GM19239 (cell line): ENCODE results near the gene SIX6.
"Not testable (repeated sequence)": the region's sequence is repeated elsewhere in the genome, so short reads cannot be mapped to it uniquely, and the experiment has no call there.

Experiments used
- DNase-seq: peaks from one replicate; pipeline ENCODE4 v3.0.0; 2011; ENCODE audit warnings: low spot score; ENCODE audit not compliant: insufficient read length
- FAIRE-seq: peaks from 2 replicates; lab custom pipeline; 2011; peaks lifted over from hg19 to GRCh38; lab: Jason Lieb, UNC

The SIX6 gene

DNA sequence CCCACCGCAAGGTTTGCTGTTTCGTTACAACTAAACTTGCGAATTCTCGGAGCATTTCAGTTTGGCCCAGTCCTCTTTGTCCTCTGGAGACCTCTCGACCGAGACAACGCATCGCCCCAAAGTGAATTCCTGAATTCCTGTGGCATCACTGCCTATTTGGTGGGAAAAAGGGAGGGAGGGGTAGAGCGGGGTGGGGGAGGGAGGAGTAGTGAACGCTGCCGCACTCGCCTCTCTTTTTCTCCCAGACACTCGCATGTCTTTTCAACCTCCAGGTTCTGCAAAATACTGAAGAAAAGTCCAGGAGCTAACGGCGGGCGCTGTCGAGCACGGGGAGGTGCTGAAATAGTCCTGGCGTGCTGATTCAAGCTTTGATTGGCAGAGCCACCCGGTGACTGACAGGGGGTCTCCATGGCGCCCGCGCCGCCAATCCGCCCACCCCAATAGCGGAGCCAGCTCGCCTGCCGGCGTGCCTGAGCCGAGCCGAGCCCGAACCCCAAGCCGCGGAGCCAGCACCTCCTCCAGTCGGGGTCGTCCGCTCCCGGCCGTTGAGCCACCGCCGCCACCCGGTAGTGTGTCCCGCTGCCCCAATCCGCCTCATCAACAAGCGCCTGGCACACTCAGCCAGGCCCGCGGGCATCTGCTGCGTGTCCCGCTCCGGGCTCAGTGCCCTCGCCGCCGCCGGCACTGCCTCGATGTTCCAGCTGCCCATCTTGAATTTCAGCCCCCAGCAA lies at the start of gene SIX6:
TSS of gene SIX6 (plus strand) at position 440 of the 731 bp plus-strand sequence. CDS start at position 693, 253 bp downstream.
- FAIRE-seq (no peak), DNase-seq (no peak)

DNA sequence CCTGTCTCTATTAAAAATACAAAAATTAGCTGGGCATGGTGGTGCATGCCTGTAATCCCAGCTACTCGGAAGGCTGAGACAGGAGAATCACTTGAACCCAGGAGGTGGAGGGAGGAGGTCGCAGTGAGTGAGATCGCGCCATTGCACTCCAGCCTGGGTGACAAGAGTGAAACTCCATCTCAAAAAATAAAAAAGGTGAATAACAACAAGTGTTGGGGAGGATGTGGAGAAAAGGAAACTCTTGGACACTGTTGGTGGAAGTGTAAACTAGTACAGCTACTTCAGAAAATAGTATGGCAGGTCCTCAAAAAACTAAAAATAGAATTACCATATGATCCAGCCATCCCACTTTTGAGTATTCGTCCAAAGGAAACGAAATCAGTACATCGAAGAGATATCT lies 28.7 kb upstream of the SIX6 start:
- not testable (repeated sequence) for FAIRE-seq, DNase-seq

DNA sequence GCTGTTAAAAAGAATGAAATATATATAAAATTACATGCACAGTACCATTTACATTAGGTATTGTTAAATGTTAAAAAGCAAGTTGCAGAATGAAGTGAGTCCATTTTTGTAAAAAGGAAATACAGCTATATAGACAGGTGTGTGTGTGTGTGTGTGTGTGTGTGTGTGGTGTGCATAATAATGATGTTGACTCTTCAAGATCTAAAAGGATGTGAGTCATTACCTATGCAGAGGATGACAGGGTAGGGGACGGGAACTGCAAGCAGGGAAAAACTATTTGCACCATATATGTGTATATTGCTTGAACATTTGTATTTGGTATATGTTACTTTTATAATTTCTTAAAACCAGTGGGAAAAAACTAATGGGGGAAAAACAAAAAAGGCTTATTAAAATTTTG lies 26.2 kb upstream of the SIX6 start:
- FAIRE-seq (no peak), DNase-seq (no peak)

DNA sequence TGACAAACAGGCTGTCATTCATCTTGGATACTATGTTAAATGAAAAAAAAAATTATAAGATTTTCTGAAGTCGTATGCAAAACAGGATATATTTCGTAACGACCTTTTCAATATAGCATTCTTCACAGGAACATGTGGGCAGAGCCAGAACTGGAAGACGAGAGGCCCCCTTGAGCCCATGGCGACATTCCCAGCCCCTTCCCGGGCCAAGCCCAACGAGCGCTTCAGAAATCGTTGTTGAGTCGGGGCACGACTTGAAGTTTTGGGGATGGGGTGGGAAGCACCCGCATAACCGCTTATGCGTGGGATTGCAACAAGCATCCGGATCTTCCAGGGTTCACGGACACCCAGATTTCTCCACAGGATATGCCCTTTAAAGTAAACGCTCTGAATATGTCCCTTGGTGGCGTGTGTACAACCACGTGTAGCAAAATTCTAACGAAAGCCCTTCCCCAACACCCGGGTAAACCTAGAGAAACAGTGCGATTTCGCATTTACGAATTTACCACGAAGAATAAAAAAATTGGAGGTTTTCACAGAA lies 23.8 kb upstream of the SIX6 start:
- no peak for DNase-seq
- FAIRE-seq: no peak

DNA sequence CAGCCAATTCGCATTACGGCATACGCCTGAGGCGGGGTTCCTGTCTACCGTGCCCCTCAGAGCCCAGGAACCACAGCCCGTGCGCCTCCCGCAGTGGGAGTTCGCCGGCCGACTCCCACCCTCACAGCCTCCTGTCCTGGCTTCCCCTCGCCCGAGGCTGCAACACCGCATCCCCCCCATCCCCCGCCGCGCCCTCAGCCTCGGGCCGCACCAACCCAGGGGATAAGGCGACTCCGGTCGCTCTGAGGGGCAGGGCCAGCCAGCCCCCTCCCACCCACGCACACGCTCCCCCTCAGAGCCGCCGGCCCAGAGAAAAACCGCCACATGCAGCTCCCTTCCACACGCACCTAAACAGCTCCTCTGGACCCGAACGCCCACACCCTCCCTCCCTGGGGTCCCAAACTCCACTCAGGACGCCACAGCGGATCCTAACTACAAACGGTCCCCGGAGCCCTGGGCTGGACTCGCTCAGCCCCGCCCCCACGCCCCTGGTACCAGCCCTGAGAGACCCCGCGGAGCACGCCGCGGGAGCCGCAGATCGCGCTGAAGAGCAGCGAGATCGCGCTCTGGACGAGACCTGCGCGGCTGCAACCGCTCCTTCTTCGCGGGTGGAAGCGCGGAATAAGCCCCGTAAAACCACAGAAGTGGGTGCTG lies 23.2 kb upstream of the SIX6 start, which contains the start of gene C14orf39:
TSS of gene C14orf39 (minus strand) at position 466 of the 654 bp plus-strand sequence. CDS start 985 bp downstream, outside the sequence.
- DNase-seq: no peak
- no peak for FAIRE-seq

DNA sequence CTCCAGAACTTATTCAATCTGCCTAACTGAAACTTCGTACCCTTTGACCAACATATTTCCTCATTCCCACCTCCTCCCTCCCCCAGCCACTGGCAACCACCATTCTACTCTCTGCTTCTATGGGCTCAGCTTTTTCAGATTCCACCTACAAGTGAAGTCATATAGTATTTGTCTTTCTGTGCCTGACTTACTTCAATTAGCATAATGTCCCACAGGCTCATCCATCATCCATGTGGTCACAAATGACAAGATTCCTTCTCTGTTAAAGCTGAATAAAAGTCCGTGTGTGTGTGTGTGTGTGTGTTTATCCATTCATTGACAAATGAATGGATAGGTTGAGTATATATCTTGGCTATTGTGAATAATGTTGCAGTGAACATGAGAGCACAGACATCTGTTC lies 21.7 kb upstream of the SIX6 start:
- FAIRE-seq (no peak), DNase-seq (no peak)

DNA sequence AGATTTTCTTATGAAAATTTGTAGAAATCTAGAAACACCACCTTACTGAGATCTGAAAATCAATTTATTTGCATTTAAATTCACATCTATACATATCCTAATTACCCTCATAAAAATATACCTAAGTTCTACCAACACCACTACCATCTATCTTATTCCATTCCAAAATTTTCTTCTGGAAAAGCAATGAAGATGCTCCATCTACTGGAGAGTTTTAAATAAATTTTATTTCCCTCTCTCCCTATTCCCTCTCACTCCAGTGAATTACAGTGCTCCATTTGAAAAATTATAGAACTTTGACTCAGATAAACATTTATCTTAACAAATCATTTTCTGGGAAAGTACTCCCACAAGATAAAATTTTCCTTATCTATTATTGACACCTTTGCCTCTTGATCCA lies 20.8 kb upstream of the SIX6 start:
- FAIRE-seq (no peak), DNase-seq (no peak)

DNA sequence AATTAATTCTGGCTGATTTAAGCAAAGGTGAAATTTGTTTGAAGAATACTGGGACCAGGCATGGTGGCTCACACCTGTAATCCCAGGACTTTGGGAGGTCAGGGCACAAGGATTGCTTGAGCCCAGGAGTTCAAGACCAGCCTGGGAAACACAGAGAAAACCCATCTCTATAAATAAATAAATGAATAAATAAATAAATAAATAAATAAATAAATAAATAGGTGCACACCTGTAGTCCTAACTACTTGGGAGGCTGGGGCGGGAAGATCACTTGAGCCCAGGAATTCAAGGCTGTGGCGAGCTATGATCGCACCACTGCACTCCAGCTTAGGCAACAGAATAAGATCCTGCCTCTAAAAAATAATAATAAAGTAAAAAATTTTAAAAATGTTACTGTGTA lies 18.7 kb upstream of the SIX6 start:
- DNase-seq: no peak
- FAIRE-seq: no peak

DNA sequence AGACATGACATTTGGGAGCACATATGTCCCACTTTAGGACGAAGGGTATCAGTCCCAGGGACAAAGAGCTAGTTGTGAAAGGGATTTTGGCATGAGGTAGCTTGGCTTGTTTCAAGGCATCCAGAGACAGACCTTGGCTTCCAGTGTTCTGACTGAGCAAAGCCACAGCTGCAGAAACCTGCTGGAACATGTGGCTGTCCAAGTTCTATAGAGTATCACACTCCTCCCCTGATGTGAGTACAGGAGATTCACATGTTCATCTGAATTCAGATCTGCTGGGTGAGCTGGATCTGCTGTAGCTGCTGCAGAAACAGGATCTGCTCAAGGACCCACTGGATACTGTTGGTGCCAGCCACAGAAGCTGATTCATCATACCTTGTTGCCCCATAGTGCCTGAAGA lies 13.0 kb upstream of the SIX6 start:
- no peak for FAIRE-seq
- DNase-seq: no peak

DNA sequence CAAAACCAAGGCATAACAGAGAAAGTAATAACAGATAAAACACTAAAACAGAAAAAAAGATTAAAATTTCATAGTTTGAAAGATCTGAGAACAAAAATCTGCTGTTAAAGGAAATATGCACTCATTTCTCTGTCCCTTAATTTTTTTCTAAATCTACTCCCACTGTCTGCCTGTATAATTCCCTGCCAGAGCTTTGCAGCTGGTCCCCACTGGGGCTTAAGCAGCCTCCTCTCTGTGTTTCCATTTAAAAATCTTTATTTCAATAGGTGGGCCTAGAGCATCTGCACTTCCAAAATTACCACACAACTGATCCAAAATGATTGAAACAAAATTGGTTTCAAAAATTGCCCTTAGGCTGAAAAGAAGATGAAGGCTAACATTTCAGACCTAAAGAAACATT lies 6.4 kb upstream of the SIX6 start:
- DNase-seq: no peak
- no peak for FAIRE-seq

DNA sequence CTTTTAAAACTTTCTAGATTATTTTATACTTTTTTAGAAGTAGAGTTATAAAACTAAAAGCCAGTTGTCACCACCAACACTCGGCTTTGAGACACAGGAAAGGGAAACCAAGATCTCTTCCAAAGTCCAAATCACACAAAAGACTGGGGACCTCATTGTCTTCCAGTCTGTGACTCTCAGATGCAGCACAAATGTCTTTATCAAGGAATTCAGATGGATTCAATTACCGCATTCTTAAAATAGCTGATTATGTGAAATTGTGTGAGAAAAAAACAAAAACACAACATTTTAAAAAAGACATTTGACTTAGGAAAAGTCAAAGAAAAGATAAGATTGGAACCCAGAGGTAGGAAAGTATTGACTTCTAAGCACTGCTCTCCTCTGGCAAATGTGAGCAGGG lies 3.5 kb upstream of the SIX6 start:
- FAIRE-seq: no peak

DNA sequence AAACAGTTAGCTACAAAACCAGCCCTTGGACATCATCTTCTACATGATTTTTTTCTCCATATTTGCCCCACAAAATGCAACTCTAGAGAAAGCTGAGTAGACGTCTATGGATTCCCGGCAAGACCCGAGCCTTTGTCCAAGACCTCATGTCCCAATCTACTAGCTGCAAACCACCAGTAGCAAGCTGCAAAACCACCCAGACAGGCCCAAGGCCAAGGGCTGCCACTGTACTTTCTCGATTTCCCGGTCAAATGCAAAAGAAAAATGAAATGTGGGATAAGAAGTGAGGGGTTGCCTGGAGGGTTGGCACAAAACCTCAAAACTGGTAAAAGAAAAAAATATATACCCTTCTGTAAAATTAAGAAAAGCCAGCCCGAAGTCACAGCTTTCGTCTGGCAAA lies 2.9 kb upstream of the SIX6 start:
- FAIRE-seq: no peak

More for the DNA sequence above, 3.5 kb upstream of the SIX6 start:
- DNase-seq: no peak

DNA sequence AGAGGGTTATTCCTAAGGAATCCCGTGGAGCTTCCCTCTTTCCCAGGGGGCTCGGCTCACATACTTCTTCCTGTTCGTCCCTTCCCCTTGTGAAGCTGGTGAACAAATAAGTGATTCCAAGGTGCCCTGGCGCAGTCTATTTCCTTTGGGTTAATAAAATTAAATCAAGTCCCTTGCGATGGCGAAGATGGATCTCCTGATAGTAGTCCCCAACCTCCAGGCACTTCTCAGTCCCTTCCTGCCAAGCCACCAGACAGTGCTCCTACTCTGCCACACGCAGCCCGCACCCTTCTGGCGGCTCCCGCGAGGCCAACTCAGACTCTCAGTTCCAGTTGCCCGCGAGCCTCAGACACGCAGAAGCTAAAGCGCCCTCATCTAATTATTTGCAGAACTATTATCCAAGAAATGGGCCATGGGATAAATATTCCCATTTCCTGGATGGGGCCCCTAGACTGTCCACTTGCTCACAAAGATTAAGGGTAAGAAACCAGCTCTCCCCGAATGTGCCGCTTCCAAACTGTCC lies 2.4 kb upstream of the SIX6 start:
- DNase-seq: no peak
- FAIRE-seq: no peak

More for the DNA sequence above, 2.9 kb upstream of the SIX6 start:
- DNase-seq: no peak

DNA sequence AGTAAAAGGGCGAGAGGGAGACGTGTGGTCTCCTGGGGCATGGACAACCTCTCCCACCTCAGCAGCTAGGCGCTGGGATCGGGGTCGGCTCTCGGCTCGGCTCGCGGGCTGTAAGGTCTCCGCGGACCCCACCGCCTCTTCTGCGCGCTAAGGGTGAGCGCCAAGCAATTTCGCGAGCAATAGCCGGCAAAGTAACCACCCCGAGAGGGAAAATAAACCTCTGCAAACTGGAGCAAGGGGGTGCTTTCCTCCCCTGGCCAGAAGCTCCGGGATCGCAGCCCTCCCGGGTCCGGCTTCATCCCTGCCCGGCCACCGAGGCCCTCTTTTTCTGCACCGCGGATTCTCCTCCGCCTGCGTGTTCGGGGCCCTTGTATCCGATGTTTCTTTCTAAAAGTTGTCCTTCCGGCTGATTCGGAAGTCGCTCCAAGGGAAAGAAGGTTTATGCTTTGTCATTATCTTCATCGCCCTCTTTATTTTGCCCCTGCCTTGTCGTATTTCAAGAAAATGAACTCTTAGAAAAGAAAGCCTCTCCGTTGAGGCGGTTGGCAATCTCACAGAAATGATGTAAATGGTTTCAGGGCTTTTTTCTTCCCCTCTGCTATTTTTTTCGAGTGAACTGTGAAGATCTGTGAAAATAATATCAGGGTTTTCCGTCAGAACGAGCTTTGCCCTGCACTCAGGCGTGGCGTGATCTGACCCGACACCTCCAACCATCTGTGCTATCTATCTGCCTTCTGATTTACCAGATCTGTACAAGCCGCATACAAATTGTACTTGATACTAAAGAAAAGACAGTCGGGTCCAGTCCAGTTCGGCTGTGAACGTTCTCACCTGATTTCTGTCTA lies 1.7 kb upstream of the SIX6 start:
- DNase-seq (no peak), FAIRE-seq (no peak)

DNA sequence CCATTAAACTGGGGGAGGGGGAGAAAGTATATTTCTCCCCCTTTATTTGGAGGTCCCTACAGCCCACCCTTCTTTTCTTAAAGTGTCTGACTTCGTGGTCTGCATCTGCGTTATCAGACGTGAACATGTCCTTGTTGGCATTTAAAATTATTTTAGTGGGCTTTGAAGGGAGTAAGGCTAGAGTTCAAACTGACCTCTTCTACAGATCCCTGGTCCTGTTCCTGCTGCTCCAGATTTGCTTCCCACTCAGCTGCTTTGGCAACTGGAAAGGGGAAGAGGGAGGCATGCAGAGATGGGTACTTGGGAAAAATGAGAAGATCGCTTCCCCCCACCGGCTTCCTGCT lies 611 bp upstream of the SIX6 start:
- DNase-seq: no peak
- FAIRE-seq: no peak

DNA sequence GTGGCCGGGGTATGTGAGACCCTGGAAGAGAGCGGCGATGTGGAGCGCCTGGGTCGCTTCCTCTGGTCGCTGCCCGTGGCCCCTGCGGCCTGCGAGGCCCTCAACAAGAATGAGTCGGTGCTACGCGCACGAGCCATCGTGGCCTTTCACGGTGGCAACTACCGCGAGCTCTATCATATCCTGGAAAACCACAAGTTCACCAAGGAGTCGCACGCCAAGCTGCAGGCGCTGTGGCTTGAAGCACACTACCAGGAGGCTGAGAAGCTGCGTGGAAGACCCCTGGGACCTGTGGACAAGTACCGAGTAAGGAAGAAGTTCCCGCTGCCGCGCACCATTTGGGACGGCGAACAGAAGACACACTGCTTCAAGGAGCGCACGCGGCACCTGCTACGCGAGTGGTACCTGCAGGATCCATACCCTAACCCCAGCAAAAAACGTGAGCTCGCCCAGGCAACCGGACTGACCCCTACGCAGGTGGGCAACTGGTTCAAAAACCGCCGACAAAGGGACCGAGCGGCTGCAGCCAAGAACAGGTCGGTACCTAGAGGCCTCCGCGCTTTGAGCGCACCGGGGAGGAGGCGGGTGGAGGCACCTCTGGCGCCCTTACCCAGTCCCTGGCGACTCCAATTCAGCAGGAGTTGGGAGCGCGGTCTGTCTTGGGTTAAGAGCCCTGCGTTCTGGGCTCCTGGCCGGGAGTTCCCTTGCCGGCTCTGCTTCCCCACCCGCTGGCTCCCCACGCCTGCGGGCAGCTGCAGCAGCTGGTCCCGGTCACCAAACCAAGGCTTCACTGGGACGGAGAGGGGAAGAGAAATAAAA lies 700 bp downstream of the SIX6 start:
- FAIRE-seq (no peak), DNase-seq (no peak)

DNA sequence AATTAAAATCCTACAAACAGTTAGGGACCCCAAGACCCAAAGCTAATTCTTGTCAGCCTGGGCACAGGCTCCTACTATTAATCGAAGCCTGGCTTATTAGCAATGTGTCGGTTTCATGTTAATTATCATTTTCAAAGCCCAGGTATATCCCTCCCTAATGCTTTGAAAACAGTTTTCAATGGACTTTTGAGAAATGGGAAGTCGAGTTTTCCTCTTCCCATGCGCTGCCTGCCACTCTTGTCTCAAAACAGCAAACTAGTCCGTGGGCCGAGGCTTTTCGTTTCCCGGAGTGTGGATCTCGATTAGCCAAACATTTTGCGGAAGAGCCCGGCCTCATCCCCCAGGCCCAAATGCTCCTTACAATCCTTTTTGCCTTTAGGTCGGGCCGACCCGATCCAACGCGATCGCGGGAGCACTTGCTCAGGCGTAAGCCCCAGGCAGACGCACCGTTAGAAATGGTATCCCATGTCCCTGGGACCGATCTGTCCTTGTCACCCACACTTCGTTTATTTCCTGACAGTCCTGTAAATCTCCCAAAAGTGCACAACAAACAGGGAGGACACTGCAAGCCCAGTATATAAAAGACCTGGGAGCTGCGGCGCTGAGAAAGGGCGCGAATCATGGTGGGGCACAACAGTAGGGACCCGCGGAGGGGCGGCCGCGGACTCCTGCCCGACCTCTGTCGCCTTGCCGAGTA lies 1.5 kb downstream of the SIX6 start:
- no peak for DNase-seq
- FAIRE-seq: no peak

DNA sequence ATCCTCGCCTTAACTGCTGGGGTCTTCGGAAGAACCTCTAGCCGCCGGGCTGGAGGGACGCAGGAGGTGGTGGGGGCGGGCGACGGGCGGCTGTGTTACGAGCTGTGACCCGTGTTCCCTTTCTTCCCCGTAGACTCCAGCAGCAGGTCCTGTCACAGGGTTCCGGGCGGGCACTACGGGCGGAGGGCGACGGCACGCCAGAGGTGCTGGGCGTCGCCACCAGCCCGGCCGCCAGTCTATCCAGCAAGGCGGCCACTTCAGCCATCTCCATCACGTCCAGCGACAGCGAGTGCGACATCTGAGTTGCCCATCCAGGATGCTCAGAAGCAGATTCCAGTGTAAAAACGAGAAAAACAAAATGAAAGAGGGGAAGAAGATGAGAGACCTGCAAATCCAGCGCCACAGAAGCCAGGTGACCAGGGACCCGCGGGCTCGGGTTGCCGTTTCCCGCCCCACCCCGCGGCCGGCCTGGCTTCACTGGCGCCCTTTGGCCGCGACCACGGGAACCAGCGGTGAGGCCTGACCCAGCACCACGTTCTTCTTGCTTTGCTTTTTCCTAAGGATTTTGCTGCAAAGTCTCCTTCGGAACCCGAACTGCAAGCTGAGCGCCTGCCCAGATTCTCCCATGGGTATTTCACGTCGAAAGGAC lies 2.1 kb downstream of the SIX6 start:
- DNase-seq (no peak), FAIRE-seq (no peak)

DNA sequence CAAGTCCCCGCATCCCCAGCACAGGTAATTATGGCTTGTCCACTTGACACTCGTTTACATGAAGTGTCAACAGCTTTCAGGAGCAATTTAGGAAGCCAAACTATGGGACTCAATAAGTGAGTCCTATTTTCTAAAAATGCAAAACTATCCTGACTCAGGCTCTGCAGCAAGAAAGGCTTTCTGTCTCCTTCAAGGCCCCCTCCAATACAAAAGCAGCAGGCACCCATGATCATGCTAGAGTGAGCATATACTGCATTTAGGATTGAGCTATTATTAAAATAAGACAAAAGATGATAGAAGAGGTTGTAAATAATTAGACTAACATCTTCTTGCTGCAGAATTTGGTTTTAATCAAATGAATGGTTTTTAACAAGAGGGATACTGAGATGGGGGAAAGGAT lies 3.2 kb downstream of the SIX6 start:
- no peak for FAIRE-seq

More for the DNA sequence above, 3.2 kb downstream of the SIX6 start:
- no peak for DNase-seq
